ENCODE results near the gene TARS1. TPM values are rescaled to one million over a fixed set of nuclear protein-coding genes. Genes with fewer than 3 reads are reported as not detected.
"Not testable (repeated sequence)": the region's sequence is repeated elsewhere in the genome, so short reads cannot be mapped to it uniquely, and the experiment has no call there.

TARS1 gene
- total and polyA plus RNA-seq, 3 experiments from 2014 or later, result 71.5 to 236 (median 234) TPM

DNA sequence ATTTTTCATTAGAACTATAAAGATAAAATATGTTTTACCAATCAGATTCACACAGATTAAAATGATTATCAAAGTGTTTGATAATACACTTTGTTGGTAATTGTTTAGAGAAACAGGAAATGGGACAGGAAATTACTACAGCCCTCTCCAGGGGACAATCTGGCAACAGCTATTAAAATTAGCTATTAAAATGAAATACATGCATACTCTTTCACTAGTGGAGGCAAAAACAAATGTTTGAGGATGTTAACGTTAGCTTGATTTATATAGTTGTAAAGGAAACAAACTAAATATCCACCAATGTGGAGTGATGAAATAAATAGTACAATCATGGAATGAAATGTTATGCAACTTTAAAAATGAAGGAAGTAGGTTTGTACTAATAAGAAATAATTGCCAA, 53.7 kb downstream of the TARS1 start:
- no peaks in the 10 kb centered on the region for H3K4me1 ChIP-seq (ENCODE audit: insufficient read depth, low read length)
- H3K36me3 ChIP-seq (ENCODE audit: insufficient read depth, low read length), result no peaks in the 10 kb centered on the region
- H3K9me3 ChIP-seq (ENCODE audit: low read length), result no peaks in the 10 kb centered on the region
- Mint-ChIP-seq H3K4me1 (peaks cover 0 to 6% (median 2%) of the 10 kb centered on the region in 3 donors), H3K4me3 (no peak overlapping the region), H3K9me3 (no peaks in the 10 kb centered on the region), H3K36me3 (no peaks in the 10 kb centered on the region), H3K27ac (no peak overlapping the region), H3K27me3 (no peaks in the 10 kb centered on the region)
- POLR2A ChIA-PET, result interaction anchor here (0.6 kb wide), 1 partner anchor 16 kb away, joined by 11 read pairs; no protein-coding TSS in a partner anchor
- no peak for DNase-seq
- H3K27ac ChIP-seq (ENCODE audit: low read depth, low read length), result no peak overlapping the region
- CTCF ChIA-PET, result no interaction called here
- H3K4me3 ChIP-seq (ENCODE audit: low read length), result no peak overlapping the region
- H3K27me3 ChIP-seq (ENCODE audit: insufficient read depth, low read length, poor library complexity, severe bottlenecking), result no peaks in the 10 kb centered on the region

GRCh38 chr5:33501260-33501659, 60.5 kb downstream of the TARS1 start:
- no peak overlapping the region for H3K4me3 ChIP-seq (ENCODE audit: low read length)
- CTCF ChIA-PET, result no interaction called here
- POLR2A ChIA-PET, result no interaction called here
- DNase-seq, result no peak
- Mint-ChIP-seq H3K4me1 (no peaks in the 10 kb centered on the region), H3K27ac (no peak overlapping the region), H3K4me3 (no peak overlapping the region), H3K9me3 (no peaks in the 10 kb centered on the region), H3K27me3 (peaks cover 0 to 2% of the 10 kb centered on the region in 2 donors), H3K36me3 (no peaks in the 10 kb centered on the region)
- no peak overlapping the region for H3K27ac ChIP-seq (ENCODE audit: low read depth, low read length)
- no peaks in the 10 kb centered on the region for H3K4me1 ChIP-seq (ENCODE audit: insufficient read depth, low read length)
- no peaks in the 10 kb centered on the region for H3K9me3 ChIP-seq (ENCODE audit: low read length)
- H3K36me3 ChIP-seq (ENCODE audit: insufficient read depth, low read length), result no peaks in the 10 kb centered on the region
- H3K27me3 ChIP-seq (ENCODE audit: insufficient read depth, low read length, poor library complexity, severe bottlenecking), result no peaks in the 10 kb centered on the region

GRCh38 chr5:33501899-33502298, 61.1 kb downstream of the TARS1 start:
- no peaks in the 10 kb centered on the region for H3K36me3 Mint-ChIP-seq
- H3K27me3 ChIP-seq (ENCODE audit: insufficient read depth, low read length, poor library complexity, severe bottlenecking), result no peaks in the 10 kb centered on the region
- H3K27ac Mint-ChIP-seq, result no peak overlapping the region
- H3K27me3 Mint-ChIP-seq, result peaks cover 0 to 2% of the 10 kb centered on the region in 2 donors
- H3K36me3 ChIP-seq (ENCODE audit: insufficient read depth, low read length), result no peaks in the 10 kb centered on the region
- POLR2A ChIA-PET, result no interaction called here
- no peak overlapping the region for H3K4me3 Mint-ChIP-seq
- H3K27ac ChIP-seq (ENCODE audit: low read depth, low read length), result no peak overlapping the region
- H3K4me1 ChIP-seq (ENCODE audit: insufficient read depth, low read length), result no peaks in the 10 kb centered on the region
- no peaks in the 10 kb centered on the region for H3K9me3 Mint-ChIP-seq
- H3K4me1 Mint-ChIP-seq, result no peaks in the 10 kb centered on the region
- no peak overlapping the region for H3K4me3 ChIP-seq (ENCODE audit: low read length)
- H3K9me3 ChIP-seq (ENCODE audit: low read length), result no peaks in the 10 kb centered on the region
- CTCF ChIA-PET, result no interaction called here
- no peak for DNase-seq

DNA sequence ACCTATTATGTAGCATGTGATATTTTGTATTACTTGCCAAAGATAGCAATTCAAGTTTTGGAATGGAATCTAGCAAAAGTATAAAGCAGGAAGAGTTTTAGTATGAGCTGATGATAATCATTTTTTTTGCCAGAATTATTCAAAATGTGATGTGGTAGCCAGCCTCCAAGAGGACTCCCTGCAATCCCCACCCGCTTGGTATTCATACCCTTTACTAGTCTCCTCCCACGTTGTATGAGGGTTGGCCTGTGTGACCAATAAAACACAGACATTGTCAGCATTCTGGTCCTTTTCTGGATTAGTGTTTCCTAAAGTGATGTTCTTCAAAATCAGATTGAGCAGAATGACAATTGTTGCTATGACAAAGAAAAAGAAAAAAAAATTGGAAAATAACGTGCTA, 63.8 kb downstream of the TARS1 start:
- Histone ChIP-seq H3K4me3 (ENCODE audit: low read length) (no peak overlapping the region), H3K4me1 (ENCODE audit: insufficient read depth, low read length) (no peaks in the 10 kb centered on the region), H3K9me3 (ENCODE audit: low read length) (no peaks in the 10 kb centered on the region), H3K27me3 (ENCODE audit: insufficient read depth, low read length, poor library complexity, severe bottlenecking) (no peaks in the 10 kb centered on the region), H3K27ac (ENCODE audit: low read depth, low read length) (no peak overlapping the region), H3K36me3 (ENCODE audit: insufficient read depth, low read length) (no peaks in the 10 kb centered on the region)
- no peak overlapping the region for H3K4me3 Mint-ChIP-seq
- H3K27me3 Mint-ChIP-seq, result peaks cover 0 to 2% of the 10 kb centered on the region in 2 donors
- H3K36me3 Mint-ChIP-seq, result no peaks in the 10 kb centered on the region
- no peak for DNase-seq
- H3K9me3 Mint-ChIP-seq, result no peaks in the 10 kb centered on the region
- H3K4me1 Mint-ChIP-seq, result no peaks in the 10 kb centered on the region
- ChIA-PET CTCF (no interaction called here), POLR2A (no interaction called here)
- H3K27ac Mint-ChIP-seq, result no peak overlapping the region

DNA sequence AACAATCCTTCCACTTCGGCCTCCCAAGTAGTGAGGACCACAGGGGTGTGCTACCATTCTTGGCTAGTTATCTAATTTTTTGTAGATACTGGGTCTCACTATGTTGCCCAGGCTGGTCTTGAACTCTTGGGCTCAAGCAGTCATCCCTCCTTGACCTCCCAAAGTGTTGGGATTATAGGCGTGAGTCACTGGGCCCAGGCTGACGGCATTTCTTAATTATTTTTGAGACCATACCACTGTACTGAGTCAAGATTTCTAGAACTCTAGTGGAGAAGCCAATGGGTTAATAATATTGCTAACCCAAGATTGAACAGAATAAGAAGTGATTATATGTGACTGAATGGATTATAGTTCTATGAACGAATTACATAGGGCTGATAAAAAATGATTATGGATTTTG, 66.7 kb downstream of the TARS1 start:
- H3K4me1 ChIP-seq (ENCODE audit: insufficient read depth, low read length), result no peaks in the 10 kb centered on the region
- H3K27ac ChIP-seq (ENCODE audit: low read depth, low read length), result no peak overlapping the region
- no peaks in the 10 kb centered on the region for H3K9me3 ChIP-seq (ENCODE audit: low read length)
- ChIA-PET CTCF (no interaction called here), POLR2A (no interaction called here)
- H3K4me3 ChIP-seq (ENCODE audit: low read length), result no peak overlapping the region
- Mint-ChIP-seq H3K27ac (no peak overlapping the region), H3K4me3 (no peak overlapping the region), H3K9me3 (no peaks in the 10 kb centered on the region), H3K36me3 (no peaks in the 10 kb centered on the region), H3K27me3 (no peaks in the 10 kb centered on the region), H3K4me1 (no peaks in the 10 kb centered on the region)
- H3K36me3 ChIP-seq (ENCODE audit: insufficient read depth, low read length), result no peaks in the 10 kb centered on the region
- no peak for DNase-seq
- H3K27me3 ChIP-seq (ENCODE audit: insufficient read depth, low read length, poor library complexity, severe bottlenecking), result no peaks in the 10 kb centered on the region

- Histone ChIP-seq H3K27me3 (ENCODE audit: insufficient read depth, low read length, poor library complexity, severe bottlenecking) (no peaks in the 10 kb centered on the region), H3K36me3 (ENCODE audit: insufficient read depth, low read length) (no peaks in the 10 kb centered on the region), H3K9me3 (ENCODE audit: low read length) (no peaks in the 10 kb centered on the region), H3K27ac (ENCODE audit: low read depth, low read length) (no peak overlapping the region), H3K4me1 (ENCODE audit: insufficient read depth, low read length) (no peaks in the 10 kb centered on the region), H3K4me3 (ENCODE audit: low read length) (no peak overlapping the region)
- Mint-ChIP-seq H3K36me3 (no peaks in the 10 kb centered on the region), H3K27me3 (no peaks in the 10 kb centered on the region), H3K27ac (peak overlapping the region in 1 of 8 donors; percentile 59), H3K9me3 (no peaks in the 10 kb centered on the region), H3K4me3 (no peak overlapping the region), H3K4me1 (no peaks in the 10 kb centered on the region)
- ChIA-PET CTCF (no interaction called here), POLR2A (no interaction called here)
- DNase-seq, result no peak
These were observed 68.3 kb downstream of the TARS1 start for GRCh38 chr5:33509036-33509435.

DNA sequence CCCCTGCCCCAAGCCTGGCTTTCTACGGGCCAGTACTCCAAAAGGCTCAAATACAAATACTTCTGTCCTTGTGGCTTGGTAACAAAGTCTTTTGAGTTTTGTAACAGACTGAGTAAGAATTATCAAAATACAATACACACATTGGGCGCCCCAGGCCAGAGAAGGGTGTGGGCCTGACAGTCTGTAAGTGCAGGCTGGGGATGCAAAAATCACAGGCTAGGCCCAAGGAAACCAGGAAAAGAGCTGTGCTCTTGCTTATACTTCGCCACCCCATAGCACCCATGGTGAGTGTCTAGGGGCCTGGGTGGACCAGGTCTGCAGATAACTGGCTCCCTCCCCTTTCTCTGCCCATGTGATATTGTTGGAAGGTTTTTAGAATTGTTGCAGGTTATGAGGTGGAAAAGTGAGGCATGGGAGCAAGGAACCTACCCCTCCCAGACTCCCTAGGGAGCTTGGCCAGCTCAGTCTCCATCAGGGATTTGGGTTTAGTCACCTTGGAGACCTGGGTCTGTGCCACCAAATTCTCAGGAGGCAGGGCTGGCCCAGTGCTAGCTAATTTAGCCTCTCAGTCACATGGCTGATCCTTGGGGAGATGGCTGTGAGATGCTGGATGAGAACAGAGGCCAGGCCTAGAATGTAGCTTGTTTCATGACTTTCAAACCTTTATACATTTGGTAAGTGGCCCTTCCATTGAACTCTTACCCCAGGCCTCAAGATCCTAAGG, 72.9 kb downstream of the TARS1 start:
- ChIA-PET CTCF (no interaction called here), POLR2A (no interaction called here)
- Mint-ChIP-seq H3K9me3 (no peaks in the 10 kb centered on the region), H3K36me3 (no peaks in the 10 kb centered on the region), H3K27ac (no peak overlapping the region), H3K27me3 (peaks cover 4 to 10% of the 10 kb centered on the region in 2 donors), H3K4me1 (no peaks in the 10 kb centered on the region), H3K4me3 (no peak overlapping the region)
- Histone ChIP-seq H3K36me3 (ENCODE audit: insufficient read depth, low read length) (no peaks in the 10 kb centered on the region), H3K4me3 (ENCODE audit: low read length) (no peak overlapping the region), H3K4me1 (ENCODE audit: insufficient read depth, low read length) (no peaks in the 10 kb centered on the region), H3K27me3 (ENCODE audit: insufficient read depth, low read length, poor library complexity, severe bottlenecking) (no peaks in the 10 kb centered on the region), H3K27ac (ENCODE audit: low read depth, low read length) (no peak overlapping the region), H3K9me3 (ENCODE audit: low read length) (no peaks in the 10 kb centered on the region)
- no peak for DNase-seq

DNA sequence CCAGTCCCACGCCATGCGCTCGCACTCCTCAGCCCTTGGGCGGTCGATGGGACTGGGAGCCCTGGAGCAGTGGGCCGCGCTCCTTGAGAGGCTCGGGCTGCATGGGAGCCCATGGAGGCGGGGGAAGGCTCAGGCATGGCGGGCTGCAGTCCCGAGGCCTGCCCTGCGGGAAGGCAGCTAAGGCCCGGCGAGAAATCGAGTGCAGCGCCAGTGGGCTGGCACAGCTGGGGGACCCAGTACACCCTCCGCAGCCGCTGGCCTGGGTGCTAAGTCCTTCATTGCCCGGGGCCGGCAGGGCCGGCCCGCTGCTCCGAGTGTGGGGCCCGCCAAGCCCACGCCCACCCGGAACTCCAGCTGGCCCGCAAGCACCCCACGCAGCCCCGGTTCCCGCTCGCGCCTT, 74.6 kb downstream of the TARS1 start:
- H3K27me3 ChIP-seq (ENCODE audit: insufficient read depth, low read length, poor library complexity, severe bottlenecking); H3K36me3 ChIP-seq (ENCODE audit: insufficient read depth, low read length); DNase-seq; CTCF ChIA-PET; H3K9me3 Mint-ChIP-seq; H3K27ac ChIP-seq (ENCODE audit: low read depth, low read length); H3K4me1 ChIP-seq (ENCODE audit: insufficient read depth, low read length); H3K4me3 Mint-ChIP-seq; POLR2A ChIA-PET; H3K4me1 Mint-ChIP-seq; H3K9me3 ChIP-seq (ENCODE audit: low read length); H3K4me3 ChIP-seq (ENCODE audit: low read length); H3K27ac Mint-ChIP-seq; H3K36me3 Mint-ChIP-seq; H3K27me3 Mint-ChIP-seq: not testable (repeated sequence)

GRCh38 chr5:33516421-33516820, 75.7 kb downstream of the TARS1 start:
- DNase-seq, result no peak
- CTCF ChIA-PET, result no interaction called here
- no peaks in the 10 kb centered on the region for H3K36me3 Mint-ChIP-seq
- peaks cover 0 to 4% (median 0%) of the 10 kb centered on the region in 5 donors for H3K9me3 Mint-ChIP-seq
- H3K4me1 Mint-ChIP-seq, result no peaks in the 10 kb centered on the region
- Histone ChIP-seq H3K9me3 (ENCODE audit: low read length) (no peaks in the 10 kb centered on the region), H3K4me3 (ENCODE audit: low read length) (no peak overlapping the region), H3K27ac (ENCODE audit: low read depth, low read length) (no peak overlapping the region), H3K4me1 (ENCODE audit: insufficient read depth, low read length) (no peaks in the 10 kb centered on the region), H3K36me3 (ENCODE audit: insufficient read depth, low read length) (no peaks in the 10 kb centered on the region), H3K27me3 (ENCODE audit: insufficient read depth, low read length, poor library complexity, severe bottlenecking) (no peaks in the 10 kb centered on the region)
- POLR2A ChIA-PET, result no interaction called here
- H3K27me3 Mint-ChIP-seq, result peaks cover 4 to 10% of the 10 kb centered on the region in 2 donors
- no peak overlapping the region for H3K27ac Mint-ChIP-seq
- no peak overlapping the region for H3K4me3 Mint-ChIP-seq

All from CD8-positive, alpha-beta memory T cell (primary cell).